GM03348 (cell line): ENCODE results near the gene OXT.
"Not testable (repeated sequence)": the region's sequence is repeated elsewhere in the genome, so short reads cannot be mapped to it uniquely, and the experiment has no call there.

Experiments used
- DNase-seq: peaks from one replicate; pipeline ENCODE4 v3.0.0; 2012; ENCODE audit warnings: low spot score

OXT gene

DNA sequence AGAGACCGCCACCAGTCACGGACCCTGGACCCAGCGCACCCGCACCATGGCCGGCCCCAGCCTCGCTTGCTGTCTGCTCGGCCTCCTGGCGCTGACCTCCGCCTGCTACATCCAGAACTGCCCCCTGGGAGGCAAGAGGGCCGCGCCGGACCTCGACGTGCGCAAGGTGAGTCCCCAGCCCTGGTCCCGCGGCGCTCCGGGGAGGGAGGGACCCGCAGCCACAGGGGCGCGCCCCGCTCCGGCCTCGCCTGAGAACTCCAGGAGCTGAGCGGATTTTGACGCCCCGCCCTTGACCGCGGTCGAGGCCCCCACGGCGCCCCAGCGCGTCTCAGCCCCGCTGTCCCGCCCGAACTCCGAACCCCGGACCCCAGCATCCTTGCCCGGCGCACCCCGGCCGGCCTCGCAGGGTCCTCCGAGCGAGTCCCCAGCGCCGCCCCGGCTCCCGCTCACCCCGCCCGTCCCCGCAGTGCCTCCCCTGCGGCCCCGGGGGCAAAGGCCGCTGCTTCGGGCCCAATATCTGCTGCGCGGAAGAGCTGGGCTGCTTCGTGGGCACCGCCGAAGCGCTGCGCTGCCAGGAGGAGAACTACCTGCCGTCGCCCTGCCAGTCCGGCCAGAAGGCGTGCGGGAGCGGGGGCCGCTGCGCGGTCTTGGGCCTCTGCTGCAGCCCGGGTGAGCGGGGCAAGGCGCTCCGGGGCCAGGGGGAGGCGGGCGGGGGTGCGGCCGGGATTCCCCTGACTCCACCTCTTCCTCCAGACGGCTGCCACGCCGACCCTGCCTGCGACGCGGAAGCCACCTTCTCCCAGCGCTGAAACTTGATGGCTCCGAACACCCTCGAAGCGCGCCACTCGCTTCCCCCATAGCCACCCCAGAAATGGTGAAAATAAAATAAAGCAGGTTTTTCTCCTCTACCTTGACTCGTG is at the start of gene OXT:
Gene OXT, plus strand, starts transcription at position 11 of the 920 bp plus-strand sequence. Its CDS starts 36 bp downstream, at position 47.
- no peak for DNase-seq

DNA sequence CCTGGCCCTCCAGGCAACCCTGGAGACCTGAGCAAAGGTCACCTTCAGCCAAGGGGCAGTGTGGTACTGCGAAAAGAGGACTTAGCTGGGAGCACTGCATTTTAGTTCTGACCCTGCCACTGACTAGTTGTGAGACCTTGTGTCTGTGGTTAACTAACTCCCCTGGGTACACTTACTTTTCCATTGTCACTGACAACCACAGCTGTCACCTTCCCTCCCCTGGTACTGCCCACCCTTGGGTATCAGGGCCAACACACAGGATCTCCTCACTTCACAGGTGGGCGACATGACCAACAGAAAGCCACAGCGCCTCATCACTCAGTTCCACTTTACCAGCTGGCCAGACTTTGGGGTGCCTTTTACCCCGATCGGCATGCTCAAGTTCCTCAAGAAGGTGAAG is 49.6 kb upstream of the OXT start:
- no peak for DNase-seq

DNA sequence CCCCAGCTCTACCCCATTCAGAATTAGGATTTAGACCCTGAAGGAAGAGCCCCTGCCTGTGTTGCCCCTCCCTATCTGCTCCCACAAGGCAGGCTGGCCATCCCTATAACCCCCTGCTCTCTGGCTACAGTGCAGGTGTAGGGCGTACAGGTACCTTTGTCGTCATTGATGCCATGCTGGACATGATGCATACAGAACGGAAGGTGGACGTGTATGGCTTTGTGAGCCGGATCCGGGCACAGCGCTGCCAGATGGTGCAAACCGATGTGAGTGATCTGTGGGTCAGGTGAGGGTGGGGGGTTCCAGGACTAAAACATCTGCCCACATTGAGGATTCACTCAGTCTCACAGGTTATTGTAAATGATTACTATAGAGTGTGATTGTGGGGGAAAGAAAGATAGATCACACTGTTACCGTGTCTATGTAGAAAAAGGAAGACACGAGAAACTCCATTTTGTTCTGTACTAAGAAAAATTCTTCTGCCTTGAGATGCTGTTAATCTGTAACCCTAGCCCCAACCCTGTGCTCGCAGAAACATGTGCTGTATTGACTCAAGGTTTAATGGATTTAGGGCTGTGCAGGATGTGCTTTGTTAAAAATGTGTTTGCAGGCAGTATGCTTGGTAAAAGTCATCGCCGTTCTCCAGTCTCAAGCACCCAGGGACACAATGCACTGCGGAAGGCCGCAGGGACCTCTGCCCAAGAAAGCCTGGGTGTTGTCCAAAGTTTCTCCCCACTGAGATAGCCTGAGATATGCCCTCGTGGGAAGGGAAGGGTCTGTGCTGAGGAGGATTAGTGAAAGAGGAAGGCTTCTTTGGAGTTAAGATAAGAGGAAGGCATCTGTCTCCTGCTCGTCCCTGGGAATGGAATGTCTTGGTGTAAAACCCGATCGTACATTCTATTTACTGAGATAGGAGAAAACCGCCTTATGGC is 48.6 kb upstream of the OXT start:
- DNase-seq = not testable (repeated sequence)

DNA sequence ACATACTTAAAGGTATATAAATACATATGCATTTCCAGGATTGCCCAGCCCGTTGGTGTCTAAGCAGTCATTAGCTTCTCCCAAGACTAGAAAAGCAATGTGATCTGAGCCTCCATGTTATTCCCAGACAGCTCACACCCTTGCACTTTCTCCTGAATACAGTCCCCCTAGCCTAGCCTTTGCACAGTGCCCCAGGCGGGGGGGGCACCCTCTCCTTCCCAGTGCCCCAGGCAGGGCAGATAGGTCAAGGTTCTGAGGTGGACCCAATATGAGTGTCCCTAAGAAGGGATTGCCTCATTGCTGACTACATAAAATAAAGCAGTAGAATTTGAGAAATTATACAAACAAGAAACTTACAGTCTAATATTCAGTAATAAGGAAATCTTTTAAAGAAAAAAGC is 43.4 kb upstream of the OXT start:
- no peak for DNase-seq

DNA sequence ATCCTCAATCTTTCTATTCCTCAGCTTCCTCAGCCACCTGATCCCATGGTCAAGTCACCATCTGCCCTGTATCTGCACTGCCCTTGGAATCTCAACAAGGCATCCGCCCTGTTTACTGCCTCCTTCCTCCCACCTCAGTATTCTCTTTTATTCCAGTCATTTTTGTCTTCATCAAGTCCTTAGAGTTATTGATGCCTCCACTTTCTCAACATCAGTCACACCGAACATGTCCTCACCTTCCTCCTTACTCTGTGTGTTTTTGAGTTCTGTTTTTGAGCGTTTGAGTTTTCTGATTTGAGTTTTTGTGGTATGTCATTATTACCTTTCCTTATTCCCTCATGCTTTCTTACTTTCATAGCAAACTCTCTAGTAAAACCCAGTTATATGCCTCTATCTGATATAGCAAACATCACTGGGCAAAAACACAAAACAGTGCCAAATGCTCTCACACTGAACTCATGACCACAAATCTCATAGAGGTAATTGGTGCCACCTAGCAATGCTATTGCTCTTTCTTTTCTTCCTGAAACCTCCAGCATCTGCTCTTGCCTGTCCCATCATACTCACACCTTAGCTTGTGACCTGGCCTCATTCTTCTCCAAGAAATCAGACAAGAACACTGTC is 39.8 kb upstream of the OXT start:
- DNase-seq = no peak

DNA sequence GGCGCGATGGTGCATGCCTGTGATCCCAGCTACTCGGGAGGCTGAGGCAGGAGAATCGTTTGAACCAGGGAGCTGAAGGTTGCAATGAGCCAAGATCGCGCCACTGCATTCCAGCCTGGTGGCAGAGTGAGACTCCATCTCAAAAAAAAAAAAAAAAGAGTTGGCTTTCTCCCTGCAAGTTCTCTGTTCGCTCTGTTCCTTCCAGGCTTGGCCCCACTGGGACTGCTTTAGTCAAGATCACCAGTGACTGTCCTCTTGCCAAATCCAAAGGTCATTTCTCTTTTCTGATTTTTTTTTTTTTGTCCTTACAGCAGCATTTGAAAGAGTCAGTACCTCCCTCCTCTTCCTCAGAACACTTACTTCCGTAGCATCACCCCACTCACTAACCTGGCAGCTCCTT is 38.8 kb upstream of the OXT start:
- DNase-seq = no peak

DNA sequence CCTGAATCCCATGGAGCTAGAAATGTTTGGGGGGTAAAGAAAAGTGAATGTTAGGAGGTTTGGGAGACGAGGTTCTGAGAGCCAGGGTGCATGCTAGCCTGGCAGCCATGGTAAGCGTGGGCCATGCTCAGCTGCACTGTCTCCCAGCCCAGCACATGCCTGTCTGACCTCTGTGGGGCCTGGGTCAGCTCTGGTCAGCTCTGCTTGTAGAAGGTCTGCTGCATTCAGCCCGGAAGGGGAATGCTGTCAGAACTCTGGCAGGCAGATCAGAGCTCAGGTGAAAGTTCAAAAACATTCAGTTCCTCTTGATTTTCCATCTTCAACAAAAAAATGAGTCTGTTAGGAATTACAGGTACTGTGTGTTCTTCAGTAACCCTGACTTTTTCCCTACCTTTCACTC is 33.8 kb upstream of the OXT start:
- DNase-seq = no peak

DNA sequence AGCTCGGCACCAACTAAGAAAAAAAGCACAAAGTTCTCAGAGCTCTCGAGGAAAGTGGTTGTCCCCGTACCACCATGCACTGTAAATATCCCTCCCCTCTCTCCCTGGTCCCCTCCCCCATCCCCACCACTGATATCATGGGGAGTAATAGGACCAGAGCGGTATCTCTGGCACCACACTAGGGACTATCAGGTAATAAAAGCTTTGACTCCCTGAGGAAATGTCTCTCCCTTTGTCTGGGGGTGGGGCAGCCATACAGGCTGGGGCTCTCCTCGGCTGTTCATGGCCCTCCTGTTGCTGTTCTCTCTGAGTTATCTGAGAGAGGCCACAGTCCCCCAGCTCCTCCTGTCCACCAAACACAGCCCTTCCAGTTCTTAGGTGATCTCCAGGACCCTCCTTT is 33.0 kb upstream of the OXT start:
- no peak for DNase-seq

DNA sequence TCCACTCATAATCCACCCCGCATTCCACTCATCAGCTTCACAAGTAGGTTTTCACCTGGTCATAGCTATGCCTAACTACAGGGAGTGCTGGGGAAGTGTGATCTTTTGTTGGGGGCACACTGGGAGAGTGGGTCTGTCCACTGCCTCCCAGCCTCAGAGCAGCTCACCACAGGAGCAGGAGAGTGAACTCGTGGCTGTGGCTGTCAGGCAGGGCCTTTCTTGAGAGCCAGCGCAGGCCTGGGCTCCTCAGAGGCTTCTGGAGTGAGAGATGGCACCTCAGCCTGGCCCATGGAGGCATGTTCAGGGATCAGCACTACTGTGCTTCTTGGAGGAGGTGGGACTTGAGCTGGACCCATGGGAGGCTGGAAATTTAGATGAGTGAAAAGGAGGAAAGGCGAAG is 32.0 kb upstream of the OXT start:
- no peak for DNase-seq

DNA sequence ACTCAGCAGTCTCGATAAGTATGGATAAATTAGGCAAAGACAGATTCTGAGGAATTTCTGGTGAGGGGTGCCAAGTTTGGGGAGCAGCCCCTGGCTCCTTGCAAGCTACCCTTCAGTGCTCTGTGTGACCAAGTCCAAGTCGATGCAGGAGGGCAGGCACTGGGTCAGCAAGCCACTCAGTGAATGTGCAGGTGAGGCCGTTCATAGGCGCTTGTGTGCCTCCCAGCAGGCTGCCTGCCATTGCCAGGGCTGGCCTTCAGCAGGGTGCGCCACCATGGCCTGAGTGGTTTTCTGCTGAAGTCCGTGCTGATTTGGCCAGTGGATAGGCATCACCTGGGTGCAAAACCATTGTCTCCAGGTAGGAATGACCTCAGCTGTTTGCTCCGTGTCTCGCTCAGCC is 31.3 kb upstream of the OXT start:
- no peak for DNase-seq

DNA sequence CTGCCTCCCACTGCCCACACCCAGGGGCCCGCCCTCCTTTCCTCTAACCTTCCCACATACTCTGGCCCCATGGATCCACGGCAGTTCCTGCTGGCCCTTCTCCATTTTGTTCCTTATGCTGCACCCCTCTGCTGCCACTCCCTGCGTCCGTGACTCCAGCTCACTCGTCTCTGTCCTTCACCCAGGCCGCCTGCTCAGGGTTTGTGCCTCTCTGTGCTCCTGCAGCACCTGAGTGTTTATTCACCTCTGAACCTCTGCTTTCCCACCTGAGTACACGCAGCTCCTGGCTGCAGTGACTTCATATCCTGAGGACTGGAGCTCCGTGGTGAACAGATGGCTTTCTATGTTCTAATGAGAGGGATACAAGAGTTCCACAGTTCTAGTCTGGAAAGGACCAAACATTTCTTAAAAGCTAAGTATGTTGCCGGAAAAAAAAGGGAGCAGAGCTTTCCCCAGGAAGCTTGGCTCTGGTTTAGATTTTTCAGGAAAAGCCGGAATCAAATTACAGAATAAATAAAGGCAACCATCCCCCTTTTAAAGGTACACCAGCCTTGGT is 29.5 kb upstream of the OXT start:
- DNase-seq = no peak

DNA sequence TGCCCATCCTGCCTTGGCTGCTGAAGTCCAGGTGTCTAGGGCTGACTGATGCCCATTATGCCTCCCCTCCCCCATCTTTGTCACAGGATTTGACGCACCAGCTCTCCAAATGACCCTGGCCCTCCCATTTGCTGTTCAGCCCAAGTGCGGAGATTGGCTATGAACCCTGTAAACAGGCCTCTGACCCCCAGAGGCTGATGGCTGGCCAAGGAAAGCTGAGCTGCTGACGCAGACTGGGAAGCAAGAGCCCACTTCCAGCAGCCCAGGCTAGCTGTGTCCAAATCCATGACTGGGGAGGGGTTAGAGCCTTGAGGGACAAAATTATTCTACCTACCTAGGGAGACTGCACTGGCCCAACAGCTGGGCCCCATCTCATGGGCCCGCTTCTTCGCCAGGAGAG is 28.8 kb upstream of the OXT start:
- no peak for DNase-seq

DNA sequence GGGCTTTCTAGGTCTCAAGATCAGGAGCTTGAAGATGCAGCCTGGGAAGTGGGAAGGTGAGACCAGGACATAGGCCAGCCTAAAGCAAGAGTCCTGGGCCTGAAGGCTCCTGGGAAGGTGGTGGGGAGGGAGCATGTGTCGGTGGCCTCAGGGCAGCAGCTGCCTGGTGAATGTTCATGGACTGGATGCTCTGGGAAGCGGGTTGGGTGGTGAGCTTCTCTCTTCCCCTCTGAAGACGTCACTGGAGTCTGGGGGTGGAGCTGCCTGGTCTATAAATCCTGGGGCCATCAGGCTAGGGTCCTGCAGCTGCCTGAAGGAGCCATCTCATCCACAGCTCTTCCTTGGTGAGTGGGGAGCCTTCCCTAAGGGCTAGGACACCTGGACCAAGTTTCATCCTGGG is 28.1 kb upstream of the OXT start, which contains the start of gene GNRH2:
Gene GNRH2, plus strand, starts transcription at position 301 of the 400 bp plus-strand sequence. CDS start 793 bp downstream, outside the sequence.
- no peak for DNase-seq

DNA sequence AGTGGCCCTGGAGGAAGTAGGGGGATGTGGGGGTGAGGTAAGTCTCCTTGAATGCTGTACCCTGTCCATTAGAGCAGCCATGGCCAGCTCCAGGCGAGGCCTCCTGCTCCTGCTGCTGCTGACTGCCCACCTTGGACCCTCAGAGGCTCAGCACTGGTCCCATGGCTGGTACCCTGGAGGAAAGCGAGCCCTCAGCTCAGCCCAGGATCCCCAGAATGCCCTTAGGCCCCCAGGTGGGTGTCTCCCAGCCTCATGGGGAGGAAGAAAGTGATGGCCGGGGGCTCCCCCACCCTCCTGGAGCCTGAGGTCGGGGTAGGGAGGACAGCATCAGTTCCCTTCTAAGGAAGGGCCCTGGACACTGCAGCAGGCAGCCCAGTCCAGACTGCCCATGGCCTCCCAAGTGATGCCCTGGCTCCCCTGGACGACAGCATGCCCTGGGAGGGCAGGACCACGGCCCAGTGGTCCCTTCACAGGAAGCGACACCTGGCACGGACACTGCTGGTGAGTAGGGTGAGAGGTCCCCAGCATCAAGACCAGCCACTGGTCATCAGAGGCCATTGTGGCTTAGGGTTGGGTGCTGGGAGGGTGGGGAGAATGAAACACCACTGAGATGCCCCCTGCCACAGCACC is 27.0 kb upstream of the OXT start:
- no peak for DNase-seq

DNA sequence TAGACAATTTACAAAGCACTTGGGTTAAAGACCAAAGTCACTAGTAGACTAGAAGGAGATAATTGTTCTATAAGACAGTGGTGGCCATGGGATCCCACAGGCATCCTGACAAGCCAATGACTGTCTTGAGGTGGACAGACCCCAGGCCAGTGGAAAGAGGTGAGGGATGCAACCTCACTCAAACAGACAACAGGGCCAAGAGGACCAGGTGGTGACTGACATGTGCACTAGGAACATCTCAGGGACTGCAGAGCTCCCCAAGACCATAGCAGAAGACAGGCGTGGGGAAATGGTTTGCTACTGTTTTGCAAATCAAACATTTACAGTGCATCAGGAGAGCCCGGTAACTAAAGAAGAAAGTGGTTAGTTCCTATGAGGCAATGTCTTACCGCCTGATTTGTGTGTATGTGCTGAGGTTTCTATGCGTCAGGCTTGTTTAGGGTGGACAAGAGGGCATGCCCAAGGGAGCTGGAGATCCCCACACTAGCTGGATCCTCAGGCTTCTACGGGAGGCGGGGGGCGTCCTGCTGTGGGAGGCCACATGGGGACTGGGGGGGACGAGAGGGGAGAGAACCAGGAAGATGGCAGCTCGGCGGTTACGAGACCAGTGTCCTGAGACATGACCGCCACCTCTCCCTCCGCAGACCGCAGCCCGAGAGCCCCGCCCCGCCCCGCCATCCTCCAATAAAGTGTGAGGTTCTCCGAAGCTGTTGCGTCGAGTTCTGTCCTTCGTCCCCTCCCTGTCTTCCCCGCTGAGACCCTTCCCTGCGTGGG is 26.2 kb upstream of the OXT start:
- DNase-seq = peak; percentile 89

DNA sequence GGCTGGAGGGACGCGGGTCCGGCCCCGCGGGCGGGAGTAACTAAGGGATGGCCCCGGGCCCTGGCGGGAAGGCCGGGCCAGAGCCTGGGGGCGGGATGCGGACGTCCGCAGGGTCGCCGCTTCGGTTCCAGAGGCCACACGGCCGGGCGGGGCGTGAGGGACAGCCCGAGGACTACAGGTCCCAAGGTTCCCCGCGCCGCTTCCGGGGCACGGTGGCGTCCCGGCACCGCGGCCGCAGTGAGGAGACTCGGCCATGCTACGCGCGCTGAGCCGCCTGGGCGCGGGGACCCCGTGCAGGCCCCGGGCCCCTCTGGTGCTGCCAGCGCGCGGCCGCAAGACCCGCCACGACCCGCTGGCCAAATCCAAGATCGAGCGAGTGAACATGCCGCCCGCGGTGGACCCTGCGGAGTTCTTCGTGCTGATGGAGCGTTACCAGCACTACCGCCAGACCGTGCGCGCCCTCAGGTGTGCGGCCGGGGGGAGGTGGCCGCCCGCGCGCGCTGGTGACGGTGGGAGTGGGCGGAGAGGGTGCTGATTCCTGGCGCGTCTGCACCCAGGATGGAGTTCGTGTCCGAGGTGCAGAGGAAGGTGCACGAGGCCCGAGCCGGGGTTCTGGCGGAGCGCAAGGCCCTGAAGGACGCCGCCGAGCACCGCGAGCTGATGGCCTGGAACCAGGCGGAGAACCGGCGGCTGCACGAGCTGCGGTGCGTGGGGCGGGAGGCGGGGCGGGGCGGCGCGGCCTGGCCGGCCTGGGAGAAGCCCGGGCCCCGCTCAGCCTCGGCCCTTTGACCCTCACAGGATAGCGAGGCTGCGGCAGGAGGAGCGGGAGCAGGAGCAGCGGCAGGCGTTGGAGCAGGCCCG is 25.4 kb upstream of the OXT start, which contains the start of gene MRPS26:
Gene MRPS26, plus strand, starts transcription at position 237 of the 861 bp plus-strand sequence. Its CDS starts 17 bp downstream, at position 254.
- peak; percentile 95 for DNase-seq

DNA sequence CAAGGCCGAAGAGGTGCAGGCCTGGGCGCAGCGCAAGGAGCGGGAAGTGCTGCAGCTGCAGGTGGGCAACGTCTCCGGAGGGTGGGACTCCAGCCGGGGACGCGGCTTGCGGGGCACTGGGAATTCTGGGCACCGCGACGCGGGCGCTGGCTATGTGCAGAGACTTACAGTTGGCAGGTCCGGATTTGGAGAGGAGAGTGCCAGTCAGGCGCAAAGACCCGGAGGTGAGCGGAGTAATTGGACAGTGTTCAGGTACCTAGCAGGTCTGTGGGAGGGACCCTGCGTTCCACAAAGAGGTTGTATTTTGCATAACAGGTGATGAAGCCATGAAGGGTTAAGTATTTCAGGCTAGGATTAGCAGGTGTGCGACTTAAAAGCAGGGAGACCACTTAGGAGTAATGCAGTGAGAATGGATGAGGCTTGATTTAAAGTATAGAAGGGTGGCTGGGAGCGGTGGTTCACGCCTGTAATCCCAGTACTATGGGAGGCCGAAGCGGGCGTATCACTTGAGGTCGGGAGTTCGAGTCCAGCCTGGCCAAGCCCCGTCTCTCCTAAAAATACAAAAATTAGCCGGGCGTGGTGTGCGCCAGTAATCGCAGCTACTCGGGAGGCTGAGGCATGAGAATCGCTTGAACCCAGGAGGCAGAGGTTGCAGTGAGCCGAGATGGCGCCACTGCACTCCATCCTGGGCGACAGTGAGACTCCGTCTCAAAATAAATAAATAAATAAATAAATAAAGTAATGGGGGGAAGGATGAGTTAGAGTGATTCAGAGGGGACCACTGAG is 24.6 kb upstream of the OXT start:
- no peak for DNase-seq

DNA sequence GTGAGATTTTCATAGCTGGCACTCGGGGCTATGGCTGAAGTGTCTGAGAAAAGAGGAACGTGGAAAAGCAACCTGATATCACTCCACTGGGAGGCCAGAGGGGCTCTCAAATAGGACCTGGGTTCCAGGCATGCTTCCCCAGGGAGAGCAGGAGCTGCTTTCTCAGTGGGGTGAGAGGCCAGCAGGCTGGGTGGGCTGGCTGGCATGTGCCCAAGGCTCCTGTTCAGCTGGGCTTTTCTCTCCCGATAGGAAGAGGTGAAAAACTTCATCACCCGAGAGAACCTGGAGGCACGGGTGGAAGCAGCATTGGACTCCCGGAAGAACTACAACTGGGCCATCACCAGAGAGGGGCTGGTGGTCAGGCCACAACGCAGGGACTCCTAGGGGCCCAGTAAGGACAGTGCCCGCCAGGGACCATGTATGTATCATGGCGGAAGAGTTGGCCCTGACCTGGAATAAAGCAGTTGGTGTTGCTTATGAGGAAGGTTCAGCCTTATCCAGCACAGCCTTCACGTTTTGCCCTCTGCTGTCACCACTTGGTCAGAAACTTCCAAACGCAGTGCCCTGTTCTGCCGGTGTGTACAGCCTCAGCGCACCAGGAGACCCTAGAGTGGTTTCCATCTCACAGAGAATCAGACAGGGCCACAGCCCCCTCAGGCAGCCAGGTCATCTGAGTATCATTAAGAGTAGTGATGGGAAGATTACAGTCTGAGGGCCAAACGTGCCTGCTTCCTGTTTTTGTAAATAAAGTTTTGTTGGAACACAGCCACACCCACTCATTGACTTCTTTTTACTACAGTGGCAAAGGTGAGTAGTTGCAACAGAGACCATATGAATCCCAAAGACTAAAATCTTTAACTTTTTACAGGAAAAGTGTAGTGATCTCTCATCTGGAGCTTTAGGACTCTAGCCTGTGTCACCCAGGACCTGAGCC is 23.7 kb upstream of the OXT start:
- no peak for DNase-seq
